Measurements from ENCODE around the gene RAD51B.

GRCh38 chr14:68367536-68367935, 548.0 kb downstream of the RAD51B start:
- TF ChIP-seq POLR2A (IDR thresholded peaks at IDR 0.05; ENCODE audit: low read depth, low read length) (no peak), TAF1 (IDR thresholded peaks at IDR 0.05; ENCODE audit: borderline replicate concordance, low read depth, low read length) (no peak)

All from GM12892 (cell line).